NCI-H2107 treated with DMSO at 0.1 percent for 48 hours (cell line): Measurements from ENCODE around the gene ZNHIT1.
"Not testable (repeated sequence)": the region's sequence is repeated elsewhere in the genome, so short reads cannot be mapped to it uniquely, and the experiment has no call there.

Source experiments
- DNase-seq: peaks from one replicate; lab custom pipeline; 2025; ENCODE audit not compliant: unreplicated experiment; lab: John Stamatoyannopoulos, UW

The ZNHIT1 gene

DNA sequence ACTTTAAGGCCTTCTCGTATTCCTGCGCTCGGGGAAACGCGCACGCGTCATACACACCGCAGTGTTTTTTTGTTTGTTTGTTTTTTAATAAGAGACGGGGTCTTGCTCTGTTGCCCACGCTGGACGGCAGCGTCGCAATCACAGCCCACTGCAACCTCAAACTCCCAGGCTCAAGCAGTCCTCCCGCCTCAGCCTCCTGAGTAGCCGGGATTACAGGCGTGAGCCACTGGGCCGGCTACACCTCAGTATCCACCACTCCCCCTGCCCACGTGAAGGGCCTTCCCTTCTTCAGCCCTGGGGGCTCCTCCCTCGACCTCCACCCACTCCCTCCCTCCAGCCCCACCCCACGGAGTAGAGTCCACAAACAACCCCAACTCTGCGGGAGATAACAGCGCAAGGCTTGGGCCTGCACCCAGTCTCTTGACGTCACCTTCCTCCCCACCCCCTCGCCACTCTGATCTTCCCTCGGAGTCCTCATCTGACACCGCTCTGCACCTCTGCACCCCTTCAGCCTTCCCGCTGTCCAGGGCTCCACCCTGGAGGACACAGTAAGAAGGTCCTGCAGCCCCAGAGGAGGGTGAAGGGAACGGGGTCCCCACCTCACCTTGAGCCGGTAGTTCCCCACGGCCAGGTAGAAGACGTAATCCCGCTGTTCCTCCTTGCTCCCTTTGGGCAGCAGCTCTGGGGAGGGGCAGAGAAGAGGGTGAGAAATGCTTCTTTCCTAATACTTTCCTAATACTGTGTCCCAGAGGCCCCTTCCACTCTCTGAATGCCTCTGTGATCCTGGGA is 22.5 kb downstream of the ZNHIT1 start:
- DNase-seq = no peak

DNA sequence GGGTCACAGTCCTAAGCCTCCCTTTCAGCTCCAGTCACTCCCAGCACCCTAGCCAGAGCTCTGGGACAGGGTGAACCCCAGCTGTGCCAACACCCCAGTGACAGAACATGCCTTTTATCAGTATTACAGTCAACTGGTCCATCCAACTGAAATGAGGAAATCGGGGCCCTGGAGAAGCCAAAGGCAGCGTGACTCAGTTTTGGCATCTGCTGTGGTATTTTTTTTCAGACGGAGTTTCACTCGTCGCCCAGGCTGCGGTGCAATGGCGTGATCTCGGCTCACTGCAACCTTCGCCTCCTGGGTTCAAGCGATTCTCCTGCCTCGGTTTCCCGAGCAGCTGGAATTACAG is 23.0 kb downstream of the ZNHIT1 start:
- DNase-seq = no peak

DNA sequence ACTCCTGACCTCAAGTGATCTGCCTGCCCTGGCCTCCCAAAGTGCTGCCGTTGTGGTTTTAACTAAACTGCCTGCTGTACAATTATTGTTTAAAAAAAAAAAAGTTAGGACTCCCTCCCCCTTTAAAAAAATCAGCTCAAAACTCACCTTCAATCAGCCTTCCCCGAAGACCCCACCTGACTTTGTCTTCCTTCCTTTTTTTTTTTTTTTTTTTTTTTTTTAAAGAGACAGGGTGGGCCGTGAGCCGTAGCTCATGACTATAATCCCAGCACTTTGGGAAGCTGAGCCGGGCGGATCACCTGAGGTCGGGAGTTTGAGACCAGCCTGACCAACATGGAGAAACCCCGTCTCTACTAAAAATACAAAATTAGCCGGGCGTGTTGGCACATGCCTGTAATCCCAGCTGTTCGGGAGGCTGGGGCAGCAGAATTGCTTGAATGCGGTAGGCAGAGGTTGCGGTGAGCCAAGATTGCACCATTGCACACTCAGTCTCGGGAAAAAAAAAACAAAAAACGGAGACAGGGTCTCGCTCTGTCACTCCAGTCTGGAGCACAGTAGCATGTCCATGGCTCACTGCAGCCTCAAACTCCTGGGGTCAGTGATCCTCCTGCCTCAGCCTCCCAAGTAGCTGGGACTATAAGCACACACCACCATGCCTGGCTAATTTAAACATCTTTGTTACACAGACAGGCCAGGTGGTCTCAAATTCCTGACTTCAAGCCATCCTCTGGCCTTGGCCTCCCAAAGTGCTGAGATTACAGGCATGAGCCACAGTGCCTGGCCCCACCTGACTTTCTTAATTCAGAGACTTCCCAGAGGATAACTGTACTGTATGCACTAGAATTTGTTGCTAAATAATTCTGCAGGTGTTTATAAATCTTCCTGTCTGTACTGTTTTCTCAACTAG is 23.7 kb downstream of the ZNHIT1 start:
- no peak for DNase-seq

GRCh38 chr7:101243646-101244374 is 25.8 kb downstream of the ZNHIT1 start:
- DNase-seq = no peak

- peak; percentile 87 for DNase-seq
Measured at GRCh38 chr7:101244375-101245146, 26.6 kb downstream of the ZNHIT1 start, which contains the start of gene FIS1. Gene FIS1 (minus strand): TSS chr7:101245081. CDS start chr7:101245004, 77 bp downstream.

DNA sequence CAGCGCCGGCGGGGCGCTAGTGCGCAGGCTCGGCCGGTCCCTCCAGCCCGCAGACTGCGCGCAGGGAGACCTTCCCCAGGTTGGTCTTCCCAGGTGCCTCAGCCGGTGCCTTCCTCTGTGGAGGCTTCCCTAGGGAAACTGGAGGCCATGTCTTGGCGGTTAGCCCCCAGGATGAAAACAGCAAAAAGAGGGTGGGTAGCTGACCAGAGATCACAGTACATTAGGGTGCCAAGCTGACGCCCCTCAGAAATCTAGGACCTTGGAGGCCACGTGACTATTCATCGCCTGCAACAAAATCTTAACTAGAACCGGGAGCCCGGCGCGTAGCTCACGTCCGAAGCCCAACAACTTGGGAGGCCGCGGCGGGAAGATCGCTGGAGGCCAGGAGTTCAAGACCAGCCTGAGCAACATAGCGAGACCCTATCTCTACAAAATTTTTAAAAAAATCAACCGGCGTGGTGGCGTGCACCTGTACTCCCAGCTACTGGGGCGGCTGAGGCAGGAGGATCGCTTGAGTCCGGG is 27.2 kb downstream of the ZNHIT1 start:
- DNase-seq = no peak

DNA sequence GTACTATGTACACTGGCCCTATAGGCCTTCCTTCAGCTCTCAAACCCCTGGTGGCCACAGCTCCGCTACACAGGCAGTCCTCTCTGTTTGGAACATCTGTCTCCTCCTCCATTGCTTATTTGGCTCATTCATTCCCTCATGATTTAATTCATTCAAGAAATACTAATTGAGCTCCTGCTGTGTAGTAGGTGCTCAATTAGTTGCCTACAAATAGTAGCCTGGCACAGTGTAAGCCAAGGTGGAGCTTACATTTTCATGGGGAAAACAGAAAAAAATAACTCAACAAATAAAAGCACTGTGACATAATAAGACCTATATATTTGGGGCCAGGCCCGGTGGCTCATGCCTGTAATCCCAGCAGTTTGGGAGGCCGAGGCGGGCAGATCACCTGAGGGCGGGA is 30.3 kb downstream of the ZNHIT1 start:
- no peak for DNase-seq

DNA sequence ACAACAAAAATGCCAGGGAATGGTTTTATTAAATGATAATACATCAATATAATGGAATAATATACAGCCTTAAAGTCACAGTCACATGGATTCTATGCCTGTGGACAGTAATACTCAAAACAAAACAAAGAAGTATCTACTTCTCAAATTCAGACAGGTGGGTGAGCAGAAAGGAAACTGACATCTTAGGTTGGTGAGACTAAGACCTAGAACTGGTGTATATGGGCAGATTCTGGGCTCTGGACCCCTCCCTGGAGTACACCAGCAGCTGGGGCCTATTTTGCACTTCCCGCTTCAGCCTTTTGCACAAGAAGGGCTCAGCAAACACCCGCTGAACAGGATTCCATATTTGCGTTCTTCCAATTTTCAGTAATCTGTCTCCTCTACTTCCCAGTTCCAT is 32.4 kb downstream of the ZNHIT1 start:
- DNase-seq = no peak

DNA sequence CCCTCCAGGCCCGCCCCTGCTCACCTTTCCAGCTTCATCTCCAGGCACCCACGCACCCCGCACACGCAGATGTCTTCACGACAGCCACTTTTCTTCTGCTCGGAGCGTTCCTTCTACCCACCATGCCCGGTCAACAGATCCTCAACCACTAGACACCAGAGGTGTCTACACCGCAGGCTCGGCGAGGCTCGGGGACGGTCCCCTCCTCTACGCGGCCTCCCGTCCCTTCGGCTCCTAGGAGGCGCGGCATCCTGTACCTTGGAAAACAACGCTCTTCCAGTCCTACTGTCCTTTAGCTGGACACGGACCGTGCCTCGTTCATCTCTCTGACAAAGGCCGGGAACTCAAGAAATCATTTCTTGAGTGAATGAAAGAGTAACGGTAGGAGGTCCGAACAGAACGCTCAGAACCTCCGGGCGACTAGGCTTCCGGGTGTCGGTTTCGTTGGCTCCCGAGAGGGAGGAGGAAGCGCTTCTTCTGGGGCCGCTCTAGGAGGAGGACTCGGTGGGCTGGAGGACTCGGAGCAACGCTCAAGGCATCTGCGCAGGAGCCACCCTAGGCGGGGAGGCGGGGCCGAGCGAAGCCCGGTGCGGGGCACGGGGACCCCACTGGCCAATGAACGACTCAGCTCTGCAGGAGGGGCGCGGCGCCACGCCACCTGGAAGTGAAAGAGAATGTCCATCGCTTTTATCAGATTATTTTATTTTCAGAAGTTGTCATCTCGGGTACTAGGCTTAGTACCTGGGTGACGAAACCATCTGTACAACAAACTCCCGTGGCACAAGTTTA is 34.1 kb downstream of the ZNHIT1 start:
- peak; percentile 92 for DNase-seq

GRCh38 chr7:101253199-101253598 is 35.2 kb downstream of the ZNHIT1 start:
- DNase-seq = not testable (repeated sequence)

- DNase-seq = no peak
Measured at GRCh38 chr7:101255796-101256195, 37.8 kb downstream of the ZNHIT1 start.

- no peak for DNase-seq
Measured at GRCh38 chr7:101258243-101258731, 40.3 kb downstream of the ZNHIT1 start.

- DNase-seq = not testable (repeated sequence)
Measured at GRCh38 chr7:101264102-101264706, 46.2 kb downstream of the ZNHIT1 start.

DNA sequence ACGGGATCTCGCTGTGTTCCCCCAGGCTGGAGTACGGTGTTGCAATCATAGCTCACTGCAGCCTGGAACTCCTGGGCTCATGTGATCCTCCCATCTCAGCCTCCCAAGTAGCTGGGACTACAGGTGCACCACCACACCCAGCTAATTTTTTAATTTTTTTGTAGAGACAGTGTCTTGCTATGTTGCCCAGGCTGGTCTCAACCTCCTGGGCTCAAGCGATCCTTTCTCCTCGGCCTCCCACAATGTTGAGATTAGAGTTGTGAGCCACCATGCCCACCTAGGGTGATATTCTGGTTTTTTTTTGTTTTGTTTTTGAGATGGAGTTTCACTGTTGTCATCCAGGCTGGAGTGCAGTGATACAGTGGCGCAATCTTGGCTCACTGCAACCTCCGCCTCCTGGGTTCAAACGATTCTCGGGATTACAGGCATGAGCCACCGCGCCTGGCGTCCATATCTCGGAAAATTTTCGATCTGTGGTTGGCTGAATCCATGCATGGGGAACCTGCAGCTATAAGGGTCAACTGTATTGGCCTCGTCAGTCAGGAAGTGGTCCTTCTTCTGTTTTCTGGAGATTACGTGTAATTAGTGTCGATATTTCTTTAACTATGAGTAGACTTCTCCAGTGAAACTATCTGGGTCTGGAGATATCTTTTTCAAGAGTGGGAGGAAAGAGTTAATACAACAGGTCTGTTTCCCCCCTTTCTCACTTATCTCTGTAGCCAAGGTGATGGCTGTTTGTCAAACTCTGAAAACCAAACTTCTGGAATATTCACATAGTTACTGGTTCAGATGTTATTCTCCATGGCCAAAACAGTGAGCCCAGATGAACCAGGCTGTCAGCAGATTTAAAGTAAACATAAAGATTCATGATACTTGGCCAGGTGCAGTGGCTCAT is 47.9 kb downstream of the ZNHIT1 start:
- no peak for DNase-seq

- DNase-seq = no peak
Measured at GRCh38 chr7:101269664-101270063, 51.7 kb downstream of the ZNHIT1 start.

DNA sequence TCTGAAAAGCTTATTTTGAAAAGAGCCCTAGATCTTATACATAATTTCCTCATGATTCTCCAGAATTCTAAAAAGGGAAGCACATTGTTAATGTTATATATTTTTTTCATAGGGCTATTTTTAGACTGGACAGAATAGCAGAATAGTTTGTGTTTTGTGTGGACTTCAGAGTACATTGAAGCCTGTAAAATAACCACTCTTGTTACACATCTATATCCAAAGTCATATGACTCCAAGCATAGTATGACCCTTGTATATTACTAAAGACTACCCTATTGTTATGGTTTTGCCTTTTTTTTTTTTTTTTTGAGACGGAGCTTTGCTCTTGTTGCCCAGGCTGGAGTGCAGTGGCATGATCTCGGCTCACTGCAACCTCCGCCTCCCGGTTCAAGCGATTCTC is 53.1 kb downstream of the ZNHIT1 start:
- DNase-seq = no peak

GRCh38 chr7:101273206-101273605 is 55.2 kb downstream of the ZNHIT1 start:
- no peak for DNase-seq
